ENCODE measurements around the gene CEP135. TPM values are rescaled to one million over a fixed set of nuclear protein-coding genes. Genes with fewer than 3 reads are reported as not detected.

Gene CEP135
- total RNA-seq, 2 experiments from 2014 or later: 21.6 to 32.7 TPM

DNA sequence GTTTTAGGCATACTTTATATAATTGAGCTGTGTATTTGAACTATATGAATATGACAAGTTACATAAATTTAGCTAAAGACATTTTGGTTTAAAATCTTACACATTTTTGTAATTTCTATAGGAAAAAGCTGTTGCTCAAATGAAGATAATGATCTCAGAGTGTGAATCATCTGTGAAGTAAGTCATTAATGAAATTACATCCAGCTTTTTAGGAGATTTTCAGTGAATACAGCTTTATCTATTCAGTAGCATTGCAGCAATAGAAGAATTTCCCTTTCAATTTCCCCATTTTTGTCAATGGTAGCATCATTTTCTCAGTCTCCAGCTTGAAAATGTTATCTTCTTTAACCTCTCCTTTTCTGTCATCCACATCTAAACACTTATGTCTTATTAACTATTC, 59.5 kb downstream of the CEP135 start:
- Histone ChIP-seq H3K27ac (ENCODE audit: low read depth, low read length, poor library complexity, severe bottlenecking) (no peak overlapping the region), H3K4me2 (ENCODE audit: low read length) (no peak overlapping the region), H3K9me2 (ENCODE audit: insufficient read depth, low read length) (no peaks in the 10 kb centered on the region), H3K9me3 (ENCODE audit: low read length) (no peaks in the 10 kb centered on the region), H3K4me1 (ENCODE audit: insufficient read depth, low read length, poor library complexity, severe bottlenecking) (peaks cover 6% of the 10 kb centered on the region), H2AFZ (ENCODE audit: low read length) (no peak overlapping the region), H3K4me3 (ENCODE audit: low read depth, low read length, poor library complexity, severe bottlenecking) (no peak overlapping the region), H3K79me2 (ENCODE audit: insufficient read depth, low read depth, low read length) (peaks cover 10% of the 10 kb centered on the region; the same call in 1 of the 2 replicates), H3K36me3 (ENCODE audit: insufficient read depth, low read length) (peaks cover 96% of the 10 kb centered on the region), H4K20me1 (ENCODE audit: insufficient read depth, low read length) (no peaks in the 10 kb centered on the region)
- TF ChIP-seq EZH2phosphoT487 (IDR thresholded peaks at IDR 0.05; ENCODE audit: borderline replicate concordance, low read depth, low read length): no peak
- TF ChIP-seq, protein P1, sequence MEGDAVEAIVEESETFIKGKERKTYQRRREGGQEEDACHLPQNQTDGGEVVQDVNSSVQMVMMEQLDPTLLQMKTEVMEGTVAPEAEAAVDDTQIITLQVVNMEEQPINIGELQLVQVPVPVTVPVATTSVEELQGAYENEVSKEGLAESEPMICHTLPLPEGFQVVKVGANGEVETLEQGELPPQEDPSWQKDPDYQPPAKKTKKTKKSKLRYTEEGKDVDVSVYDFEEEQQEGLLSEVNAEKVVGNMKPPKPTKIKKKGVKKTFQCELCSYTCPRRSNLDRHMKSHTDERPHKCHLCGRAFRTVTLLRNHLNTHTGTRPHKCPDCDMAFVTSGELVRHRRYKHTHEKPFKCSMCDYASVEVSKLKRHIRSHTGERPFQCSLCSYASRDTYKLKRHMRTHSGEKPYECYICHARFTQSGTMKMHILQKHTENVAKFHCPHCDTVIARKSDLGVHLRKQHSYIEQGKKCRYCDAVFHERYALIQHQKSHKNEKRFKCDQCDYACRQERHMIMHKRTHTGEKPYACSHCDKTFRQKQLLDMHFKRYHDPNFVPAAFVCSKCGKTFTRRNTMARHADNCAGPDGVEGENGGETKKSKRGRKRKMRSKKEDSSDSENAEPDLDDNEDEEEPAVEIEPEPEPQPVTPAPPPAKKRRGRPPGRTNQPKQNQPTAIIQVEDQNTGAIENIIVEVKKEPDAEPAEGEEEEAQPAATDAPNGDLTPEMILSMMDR (conservative IDR thresholded peaks at IDR 0.05; ENCODE audit: low read length): no peak
- ChIA-PET CTCF (ENCODE audit: unreplicated experiment) (no interaction called here), POLR2A (interaction anchor here (0.6 to 1.0 kb wide), 5 partner anchors 11 to 394 kb away, joined by 3 to 4 read pairs (median 3); no protein-coding TSS in a partner anchor)
- intact Hi-C loops (cut with micrococcal nuclease; ENCODE audit: unreplicated experiment): no loop called here
- DNase-seq (ENCODE audit: low spot score): no peak
- no TSS peak for BruUV-seq (replicated peaks)

DNA sequence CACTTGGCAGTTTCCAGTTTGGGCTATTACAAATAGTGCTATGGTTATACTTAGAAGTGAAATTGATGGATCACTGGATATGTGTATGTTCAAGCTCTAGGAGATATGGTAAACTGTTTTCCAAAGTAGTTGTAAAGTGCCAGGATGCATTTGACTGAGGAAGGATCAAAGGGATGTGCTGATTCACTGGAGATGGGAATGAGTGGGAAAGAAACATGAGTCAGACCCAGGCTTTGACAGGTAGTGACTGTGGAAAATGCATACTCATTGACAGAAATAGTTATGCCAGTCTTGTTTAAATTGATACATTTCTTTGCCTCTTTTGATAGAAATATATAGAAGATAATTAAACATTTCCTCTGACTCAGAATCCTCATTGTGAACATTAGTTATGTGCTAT, 77.9 kb downstream of the CEP135 start:
- POLR2A ChIA-PET: no interaction called here
- H3K36me3 ChIP-seq (ENCODE audit: insufficient read depth, low read length): peaks cover 83% of the 10 kb centered on the region
- no peaks in the 10 kb centered on the region for H3K79me2 ChIP-seq (ENCODE audit: insufficient read depth, low read depth, low read length)
- intact Hi-C loops (cut with micrococcal nuclease; ENCODE audit: unreplicated experiment): no loop called here
- no peaks in the 10 kb centered on the region for H4K20me1 ChIP-seq (ENCODE audit: insufficient read depth, low read length)
- H3K4me1 ChIP-seq (ENCODE audit: insufficient read depth, low read length, poor library complexity, severe bottlenecking): no peaks in the 10 kb centered on the region
- DNase-seq (ENCODE audit: low spot score): no peak
- BruUV-seq (replicated peaks): no TSS peak
- no peak overlapping the region for H3K27ac ChIP-seq (ENCODE audit: low read depth, low read length, poor library complexity, severe bottlenecking)
- H3K9me3 ChIP-seq (ENCODE audit: low read length): peaks cover 7% of the 10 kb centered on the region; the same call in 1 of the 2 replicates
- no peak overlapping the region for H3K4me2 ChIP-seq (ENCODE audit: low read length)
- 0 out of 2 replicates have a peak, but pooled peaks cover 3% of the 10 kb centered on the region for H3K9me2 ChIP-seq (ENCODE audit: insufficient read depth, low read length)
- H3K4me3 ChIP-seq (ENCODE audit: low read depth, low read length, poor library complexity, severe bottlenecking): no peak overlapping the region
- CTCF ChIA-PET (ENCODE audit: unreplicated experiment): no interaction called here
- no peak overlapping the region for H2AFZ ChIP-seq (ENCODE audit: low read length)
- no peak for TF ChIP-seq EZH2phosphoT487 (IDR thresholded peaks at IDR 0.05; ENCODE audit: borderline replicate concordance, low read depth, low read length)
- TF ChIP-seq, protein P1 (conservative IDR thresholded peaks at IDR 0.05; ENCODE audit: low read length): no peak

DNA sequence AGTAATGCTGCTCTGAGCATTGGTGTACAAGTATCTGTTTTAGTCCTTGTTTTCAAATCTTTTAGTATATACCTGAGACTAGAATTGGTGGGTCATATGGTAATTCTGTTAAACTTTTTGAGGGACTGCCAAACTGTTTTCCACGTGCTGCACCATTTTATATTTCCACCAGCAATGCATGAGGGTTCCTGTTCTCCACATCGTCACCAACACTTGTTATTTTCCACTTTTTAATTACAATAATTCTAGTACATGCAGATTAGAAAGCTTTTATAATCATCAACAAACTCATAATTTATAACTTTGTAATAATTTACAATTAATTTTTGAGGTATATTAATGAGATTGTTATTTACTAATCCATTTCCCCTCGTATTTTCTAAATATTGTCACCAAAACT, 79.4 kb downstream of the CEP135 start:
- POLR2A ChIA-PET: interaction anchor here (1.0 kb wide), 1 partner anchor 11 kb away, joined by 3 read pairs; no protein-coding TSS in a partner anchor
- TF ChIP-seq, protein P1 (conservative IDR thresholded peaks at IDR 0.05; ENCODE audit: low read length): no peak
- TF ChIP-seq EZH2phosphoT487 (IDR thresholded peaks at IDR 0.05; ENCODE audit: borderline replicate concordance, low read depth, low read length): no peak
- no TSS peak for BruUV-seq (replicated peaks)
- 0 out of 2 replicates have a peak, but pooled peaks cover 3% of the 10 kb centered on the region for H3K9me2 ChIP-seq (ENCODE audit: insufficient read depth, low read length)
- no peak for DNase-seq (ENCODE audit: low spot score)
- peaks cover 7% of the 10 kb centered on the region; the same call in 1 of the 2 replicates for H3K9me3 ChIP-seq (ENCODE audit: low read length)
- peaks cover 71% of the 10 kb centered on the region for H3K36me3 ChIP-seq (ENCODE audit: insufficient read depth, low read length)
- H3K79me2 ChIP-seq (ENCODE audit: insufficient read depth, low read depth, low read length): no peaks in the 10 kb centered on the region
- H4K20me1 ChIP-seq (ENCODE audit: insufficient read depth, low read length): no peaks in the 10 kb centered on the region
- H3K4me3 ChIP-seq (ENCODE audit: low read depth, low read length, poor library complexity, severe bottlenecking): no peak overlapping the region
- H3K27ac ChIP-seq (ENCODE audit: low read depth, low read length, poor library complexity, severe bottlenecking): no peak overlapping the region
- no peak overlapping the region for H3K4me2 ChIP-seq (ENCODE audit: low read length)
- CTCF ChIA-PET (ENCODE audit: unreplicated experiment): no interaction called here
- H3K4me1 ChIP-seq (ENCODE audit: insufficient read depth, low read length, poor library complexity, severe bottlenecking): no peaks in the 10 kb centered on the region
- intact Hi-C loops (cut with micrococcal nuclease; ENCODE audit: unreplicated experiment): no loop called here
- H2AFZ ChIP-seq (ENCODE audit: low read length): no peak overlapping the region

All from OCI-LY7 (cell line).